HG02870 (cell line): ENCODE measurements around the gene SH3RF3.

Source experiments
- ATAC-seq: cut with Tn5 transposase; IDR thresholded peaks from one replicate; pipeline ENCODE4 v1.9.1; 2021; ENCODE audit warnings: mild to moderate bottlenecking, moderate library complexity; ENCODE audit not compliant: unreplicated experiment

SH3RF3 gene

DNA sequence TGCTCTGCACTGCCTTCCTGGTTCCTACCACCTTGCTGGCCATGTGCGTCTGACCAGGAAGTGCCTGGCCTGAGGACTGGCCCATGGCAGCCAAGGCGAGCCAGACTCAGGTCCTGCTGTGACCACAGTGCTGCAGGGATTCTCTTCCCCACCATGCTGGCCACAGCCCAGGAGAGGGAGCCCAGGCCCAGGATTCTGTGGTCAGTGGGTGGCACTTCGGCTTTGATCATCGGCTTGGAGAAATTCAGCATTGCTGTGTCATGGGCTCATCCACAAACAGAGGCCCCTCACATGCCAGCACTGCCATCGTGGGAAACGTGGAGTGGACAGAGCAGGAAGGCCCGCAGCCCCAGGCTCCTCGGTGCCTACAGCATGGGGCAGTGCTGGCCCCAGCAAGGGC lies 273.2 kb downstream of the SH3RF3 start:
- ATAC-seq = no peak

DNA sequence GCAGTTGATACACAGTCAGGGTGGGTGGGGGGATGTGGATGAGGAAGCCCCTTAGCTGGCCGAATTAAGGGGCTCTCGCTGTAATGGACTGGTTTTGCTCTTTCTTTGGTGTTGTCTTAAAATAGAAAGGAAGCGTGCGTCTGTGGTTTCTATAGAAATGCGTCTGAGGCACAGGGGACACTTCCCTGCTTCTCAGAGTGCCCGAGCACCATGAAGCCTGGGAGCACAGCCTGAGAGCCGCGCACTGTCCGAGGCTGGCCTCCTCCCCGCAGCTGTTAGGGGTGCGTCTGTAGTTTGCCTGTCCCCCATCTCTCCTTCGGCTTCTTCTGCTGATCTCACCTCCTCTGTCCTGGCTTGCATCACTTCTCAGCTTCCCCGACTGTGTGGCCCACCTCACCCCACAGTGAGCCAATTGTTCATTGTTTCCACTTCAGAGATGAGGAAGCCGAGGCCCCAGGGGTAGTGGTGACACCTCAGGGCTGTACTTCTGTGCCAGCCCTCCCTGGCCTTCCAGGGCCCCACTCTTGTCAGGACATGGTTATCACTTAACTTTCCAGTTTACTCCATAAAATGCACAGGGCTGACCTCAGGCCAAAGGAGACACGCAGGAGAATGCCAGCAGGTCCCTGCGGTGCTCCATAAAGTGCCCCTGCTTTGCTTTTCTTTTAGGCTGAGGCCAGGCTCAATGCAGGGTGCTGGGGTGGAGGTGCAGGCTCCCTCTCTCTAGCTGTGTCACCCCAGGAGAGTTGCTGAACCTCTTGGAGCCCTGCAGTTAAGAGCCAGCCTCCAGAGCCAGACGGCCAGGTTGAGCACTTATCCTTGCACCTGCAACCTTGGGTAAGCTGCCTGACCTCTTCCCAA lies 274.2 kb downstream of the SH3RF3 start:
- ATAC-seq = no peak

DNA sequence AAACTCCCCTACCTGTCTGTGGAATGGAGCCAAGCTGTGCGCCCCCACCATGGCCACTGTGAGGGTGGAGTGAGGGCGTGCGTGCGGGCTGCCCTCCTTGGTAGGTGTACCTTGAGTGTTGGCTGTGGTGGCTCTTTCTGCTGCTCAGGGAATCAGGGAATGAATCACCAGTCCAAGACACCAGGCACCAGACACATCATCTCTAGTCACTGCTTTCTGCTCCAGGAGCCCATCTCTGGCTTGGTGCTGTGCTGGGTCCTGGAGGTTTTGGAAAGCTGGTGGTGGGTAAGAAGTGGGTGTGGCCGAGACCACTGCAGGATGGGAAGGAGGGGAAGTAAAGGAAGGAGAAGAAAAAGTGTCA lies 274.8 kb downstream of the SH3RF3 start:
- ATAC-seq = no peak

DNA sequence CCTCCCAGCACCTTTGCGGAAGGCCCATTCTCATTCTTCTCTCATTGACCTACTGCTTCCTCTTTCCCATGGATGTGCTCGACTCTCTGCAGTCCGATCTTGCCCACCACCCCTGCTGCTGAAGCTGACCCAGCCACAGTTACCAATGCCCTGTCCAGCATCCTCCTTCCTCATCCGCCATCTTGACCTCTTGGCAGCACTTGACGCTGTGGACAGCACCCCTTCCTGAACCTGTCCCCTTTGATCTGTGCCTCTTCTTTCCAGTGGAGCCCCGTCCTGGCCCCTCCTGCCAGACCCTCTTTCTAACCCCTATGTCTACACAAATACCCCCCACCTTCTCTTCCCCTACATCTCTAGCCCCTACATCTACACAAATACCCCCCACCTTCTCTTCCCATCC lies 275.7 kb downstream of the SH3RF3 start:
- ATAC-seq = no peak

DNA sequence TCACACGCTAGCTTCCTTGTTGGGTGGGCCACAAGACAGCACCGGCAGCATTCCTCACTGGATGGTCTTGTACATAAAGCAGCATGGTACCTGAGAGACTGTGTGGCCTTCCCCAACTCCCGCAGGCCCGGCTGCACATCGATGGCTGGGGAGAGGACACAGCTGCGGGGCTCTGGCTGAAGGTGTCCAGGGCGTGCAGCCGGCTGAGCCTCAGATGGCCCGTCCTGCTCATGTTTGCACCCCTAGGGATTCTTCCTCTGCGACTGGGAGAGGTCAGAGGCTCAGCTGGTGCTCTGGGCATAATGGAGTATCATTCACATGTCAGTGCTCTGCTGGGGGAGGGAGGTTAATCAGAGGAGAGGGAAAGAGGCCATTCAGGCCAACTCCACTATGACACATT lies 276.9 kb downstream of the SH3RF3 start:
- no peak for ATAC-seq

DNA sequence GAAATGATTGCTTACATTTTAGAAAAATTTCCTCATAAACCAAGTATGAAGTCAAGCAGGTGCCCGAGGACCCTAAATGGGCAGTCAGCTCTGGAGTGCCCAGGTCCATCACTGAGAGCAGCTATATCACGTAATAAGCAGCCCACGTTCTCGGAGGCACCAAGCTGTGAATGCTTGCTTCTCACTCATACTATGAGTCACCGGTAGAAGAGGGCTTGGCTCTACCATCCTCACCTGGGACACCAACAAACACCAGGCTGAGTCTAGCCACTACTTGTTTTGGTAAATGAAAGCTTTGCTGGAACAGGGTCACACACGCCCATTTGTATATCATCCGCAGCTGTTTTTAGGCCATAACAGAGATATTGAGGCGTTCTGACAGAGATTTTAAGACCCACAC lies 277.3 kb downstream of the SH3RF3 start:
- no peak for ATAC-seq

DNA sequence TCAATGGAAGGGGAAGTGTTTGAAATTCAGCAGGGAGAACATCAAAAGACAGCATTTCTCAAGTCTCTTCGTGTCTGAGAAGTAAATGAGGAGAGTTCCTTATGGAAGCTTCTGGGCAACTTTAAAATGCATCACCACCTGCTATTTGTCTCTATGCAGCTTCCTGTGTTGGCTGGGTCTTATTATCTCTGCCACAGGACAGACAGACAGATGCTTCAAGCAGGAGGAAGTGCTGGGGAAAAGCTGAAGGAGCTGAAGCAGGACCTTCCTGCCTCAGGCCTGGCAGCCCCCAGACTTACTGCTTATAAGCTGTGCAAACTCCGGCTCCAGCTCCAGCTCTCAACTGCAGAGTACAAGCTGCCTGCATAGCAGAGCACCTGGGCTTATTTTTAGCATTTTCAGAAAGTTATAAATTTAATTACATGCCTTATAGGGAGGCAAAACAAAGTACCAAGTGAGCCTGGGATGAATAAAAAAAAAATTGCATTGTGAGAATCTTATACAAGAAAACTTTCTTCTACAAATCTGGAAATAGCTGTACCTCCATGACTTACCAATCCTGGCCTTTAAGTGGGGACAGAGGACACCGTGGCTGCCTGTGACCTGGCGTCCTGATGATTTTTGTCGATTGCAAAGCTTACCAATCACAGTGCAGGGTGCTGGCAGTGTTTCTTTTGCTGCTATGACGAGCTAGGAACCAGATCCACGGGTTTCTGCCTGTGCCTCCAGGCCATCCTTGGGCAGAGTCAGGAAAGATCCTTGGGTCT lies 278.5 kb downstream of the SH3RF3 start:
- no peak for ATAC-seq

DNA sequence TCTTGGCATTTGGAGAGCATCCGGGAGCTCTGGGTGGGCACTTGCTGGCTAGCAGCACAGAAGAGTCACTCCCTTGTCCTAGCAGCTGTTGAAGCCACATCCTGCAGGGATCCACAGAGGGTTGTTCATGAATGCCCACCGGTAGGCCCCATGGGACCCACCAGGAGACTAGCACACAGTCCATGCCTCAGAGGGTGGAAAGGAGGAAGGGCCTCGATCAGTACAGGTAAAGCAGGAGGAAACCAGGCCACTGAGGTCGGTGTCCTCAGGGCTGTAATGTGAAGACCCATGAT lies 279.0 kb downstream of the SH3RF3 start:
- ATAC-seq = no peak

DNA sequence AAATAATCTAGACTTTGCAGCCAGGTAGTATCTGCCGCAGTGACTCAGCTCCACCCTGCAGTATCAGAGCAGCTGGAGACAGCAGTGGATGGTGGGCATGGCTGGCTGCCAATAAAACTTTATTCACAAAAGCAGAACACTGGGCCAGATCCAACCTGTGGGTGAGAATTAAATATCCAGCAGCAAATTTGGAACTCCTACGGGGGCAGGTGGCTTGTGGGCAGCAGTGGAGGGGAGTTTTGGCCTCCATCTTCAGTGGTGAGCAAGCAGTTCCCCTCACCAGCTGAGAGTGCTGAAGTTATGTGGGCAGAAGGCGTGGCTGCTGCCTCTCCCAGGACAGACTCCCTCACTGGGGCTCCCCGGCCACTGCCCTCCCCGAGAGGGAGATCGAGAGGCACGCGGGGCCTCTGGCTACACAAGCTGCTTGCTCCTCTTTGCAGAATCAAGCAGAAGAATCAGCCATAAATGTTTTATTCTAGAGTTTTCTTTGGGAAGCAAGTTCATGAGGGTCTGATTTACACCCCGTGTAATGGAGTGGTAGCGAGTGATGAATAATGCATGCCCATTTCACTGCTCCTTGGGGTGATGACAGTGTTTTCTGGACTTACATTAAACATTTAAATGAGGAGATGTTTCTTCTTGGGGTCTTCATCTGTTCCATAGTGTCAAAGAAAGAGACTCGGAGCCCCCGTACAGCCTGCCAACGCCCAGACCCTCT lies 280.5 kb downstream of the SH3RF3 start:
- no peak for ATAC-seq

DNA sequence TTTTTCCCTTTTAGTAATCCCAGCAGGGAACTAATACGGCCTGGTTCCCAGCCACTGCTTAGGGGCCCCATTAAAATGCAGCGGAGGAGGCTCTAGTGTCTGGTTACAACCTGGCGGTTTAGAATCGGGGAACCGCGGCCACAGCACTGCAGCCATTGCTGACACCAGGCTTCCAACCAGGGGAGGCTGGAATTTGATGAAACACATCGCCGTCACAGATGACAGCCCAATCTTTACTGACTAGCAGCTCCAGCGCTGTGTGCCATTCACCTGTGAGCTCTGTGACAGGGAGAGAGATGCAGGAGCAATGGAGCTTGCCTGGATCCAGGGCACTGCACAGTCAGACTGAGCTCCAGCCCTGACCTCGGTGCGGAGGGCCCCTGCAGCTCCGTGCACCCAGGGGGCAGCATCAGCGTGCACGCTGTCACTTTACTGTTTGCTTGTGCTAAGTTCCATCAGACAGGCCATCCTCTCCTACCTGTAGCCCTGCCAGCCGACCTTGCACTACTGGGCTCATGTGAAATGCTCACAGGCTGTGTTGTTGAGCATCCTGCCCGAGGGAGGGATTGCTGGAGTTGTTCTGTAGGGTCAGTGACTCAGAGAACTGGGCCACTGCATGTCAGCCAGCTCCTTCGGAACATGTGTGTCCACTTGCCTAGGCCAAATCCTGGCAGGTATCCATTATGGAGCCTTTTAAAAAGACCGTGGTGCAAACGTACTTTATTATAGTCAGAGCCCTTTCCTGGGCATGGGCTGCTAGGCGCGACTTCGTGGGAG lies 281.2 kb downstream of the SH3RF3 start:
- no peak for ATAC-seq

DNA sequence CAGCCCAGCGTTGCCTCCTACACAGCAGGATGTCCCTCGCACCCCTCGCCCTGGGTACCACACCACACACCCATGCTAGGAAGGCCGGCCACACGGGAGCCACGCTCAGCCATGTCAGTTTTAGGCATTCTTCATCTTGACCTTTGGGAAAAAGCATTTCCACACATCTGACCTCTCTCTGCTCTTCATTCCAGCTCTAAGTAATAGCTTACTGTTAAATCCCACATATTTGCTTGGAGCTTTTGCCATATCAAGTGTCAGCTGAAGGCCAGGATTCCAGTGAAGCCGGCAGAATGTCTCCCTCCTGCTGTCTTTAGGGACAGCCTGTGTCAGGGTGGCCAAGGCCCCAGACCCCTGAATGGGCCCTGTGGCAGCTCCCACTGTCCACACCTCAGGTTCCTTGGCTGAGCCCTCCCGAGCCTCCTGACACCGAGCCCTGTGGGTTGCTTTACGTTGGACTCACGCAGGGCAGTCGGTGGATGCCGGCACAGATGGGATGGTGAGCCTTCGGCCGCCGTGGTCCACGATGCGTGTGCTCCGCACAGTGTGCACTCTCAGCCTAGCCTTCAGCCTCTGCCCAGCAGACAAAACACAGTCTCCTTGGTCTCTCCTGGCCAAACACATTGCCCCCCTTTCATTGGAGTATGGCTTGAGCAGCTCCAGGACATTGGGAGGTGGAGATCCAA lies 282.8 kb downstream of the SH3RF3 start:
- ATAC-seq = no peak

DNA sequence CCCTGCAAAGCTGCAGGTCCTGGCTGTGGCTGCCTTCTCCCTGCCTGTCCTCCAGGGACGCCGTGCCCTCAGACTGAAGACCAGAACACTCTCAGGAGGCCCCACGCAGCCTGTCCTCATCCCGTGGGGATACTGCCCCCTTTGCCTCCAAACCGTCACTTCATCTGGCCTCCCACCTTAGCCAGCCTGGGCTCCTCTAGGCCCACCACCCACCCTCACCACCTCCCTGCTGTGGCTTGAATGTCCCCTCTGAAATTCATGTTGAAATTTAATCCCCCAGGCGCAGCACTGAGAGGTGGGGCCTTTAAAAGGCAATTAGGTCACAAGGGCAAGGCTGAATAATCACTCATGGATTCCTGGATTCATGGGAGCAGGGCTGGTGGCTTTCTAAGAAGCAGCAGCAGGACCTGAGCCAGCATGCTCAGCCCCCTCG lies 286.6 kb downstream of the SH3RF3 start:
- no peak for ATAC-seq

DNA sequence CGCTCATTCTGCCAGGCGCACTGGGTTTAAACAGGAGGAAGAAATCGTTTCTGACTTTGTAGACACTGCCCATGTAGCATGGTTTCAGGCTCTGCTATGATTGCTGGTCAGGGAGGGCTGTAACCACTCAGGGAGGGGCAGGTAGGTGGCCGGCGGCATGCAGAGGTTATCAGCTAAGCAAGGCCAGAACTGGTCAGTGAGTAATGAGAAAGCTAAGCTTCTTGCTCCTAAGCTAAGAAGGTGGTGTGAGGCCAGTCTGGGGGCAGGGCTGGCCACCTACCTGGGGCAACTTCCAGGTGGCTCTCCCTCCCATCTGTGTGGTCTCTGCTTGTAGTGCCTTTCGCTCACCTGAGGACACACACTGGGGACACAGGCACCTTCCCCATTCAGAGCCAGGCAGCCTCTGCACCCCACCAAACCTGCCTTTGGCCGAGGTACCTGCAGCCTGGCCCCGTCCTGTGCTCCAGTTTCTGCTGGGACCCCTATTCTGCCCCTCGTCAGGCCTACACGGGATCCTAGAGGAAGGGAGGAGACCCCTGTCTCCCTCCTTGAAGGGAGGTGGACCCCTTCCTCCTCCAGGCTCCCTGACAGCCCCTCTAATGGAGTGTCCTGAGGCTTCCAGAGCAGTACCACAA lies 288.8 kb downstream of the SH3RF3 start:
- no peak for ATAC-seq

DNA sequence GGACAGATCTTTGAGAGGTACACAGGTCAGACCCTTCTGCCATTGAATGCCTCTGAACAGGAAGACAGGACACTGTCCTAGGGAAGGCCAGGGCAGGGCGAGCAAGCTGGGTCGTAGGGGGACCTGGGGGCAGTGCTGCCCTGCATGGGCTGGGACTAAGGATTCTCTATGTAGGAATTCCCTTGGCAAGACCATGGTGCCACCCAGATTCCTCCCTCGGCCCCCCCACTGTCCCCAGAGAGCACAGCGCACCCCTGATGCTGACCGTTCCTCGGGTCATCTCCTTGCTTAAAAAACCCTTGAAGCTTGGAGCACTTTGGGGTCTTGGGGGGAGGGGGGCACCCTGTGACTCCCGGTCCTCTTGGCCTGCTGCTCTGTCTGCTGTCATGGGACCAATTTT lies 289.7 kb downstream of the SH3RF3 start:
- ATAC-seq = no peak

DNA sequence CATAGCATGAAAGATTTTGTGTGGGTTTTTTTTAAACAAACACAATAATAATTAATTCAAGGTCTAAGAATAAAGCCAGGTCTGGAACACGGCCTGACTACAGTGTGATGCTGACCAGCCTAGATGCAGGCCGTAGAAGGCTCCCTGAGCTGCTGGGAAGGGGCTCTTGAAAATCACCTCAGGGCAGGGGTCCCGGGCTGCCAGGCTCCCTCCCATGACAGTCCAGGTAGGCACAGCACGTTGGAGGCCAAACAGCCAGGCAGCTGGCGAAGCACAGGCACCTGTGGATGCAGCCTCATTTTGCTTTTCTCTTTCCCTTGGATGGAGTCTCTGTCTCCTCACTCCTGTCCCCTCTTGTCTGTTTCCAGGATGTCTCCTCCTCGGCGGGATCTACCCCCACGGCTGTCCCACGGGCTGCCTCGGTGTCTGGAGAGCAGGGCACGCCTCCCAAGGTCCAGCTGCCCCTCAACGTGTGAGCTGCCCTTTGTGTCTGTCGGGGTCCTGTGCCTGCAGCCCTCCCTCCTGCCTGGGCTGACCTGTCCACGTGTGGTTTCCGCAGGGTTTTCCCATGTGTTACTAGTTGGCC lies 290.3 kb downstream of the SH3RF3 start:
- ATAC-seq = no peak

DNA sequence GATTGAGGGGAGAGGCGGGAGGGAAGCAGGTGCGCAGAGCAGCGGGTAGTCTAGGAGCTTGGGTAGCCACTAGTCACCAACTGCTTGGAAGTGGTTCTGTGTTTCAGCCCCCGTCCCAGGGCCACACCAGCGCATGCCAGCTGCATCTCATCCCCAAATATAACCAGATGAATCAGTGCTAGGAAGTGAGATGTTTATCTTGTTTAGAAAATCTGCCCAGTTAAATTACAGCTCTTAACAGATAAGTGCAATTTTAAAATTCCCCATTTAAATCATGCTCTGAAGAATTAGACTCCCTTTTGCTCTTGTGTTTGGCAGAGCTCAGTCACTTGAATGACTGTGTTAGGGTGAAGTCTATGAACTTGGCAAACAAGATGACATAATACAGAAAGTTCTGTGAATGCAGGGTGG lies 291.0 kb downstream of the SH3RF3 start:
- no peak for ATAC-seq

DNA sequence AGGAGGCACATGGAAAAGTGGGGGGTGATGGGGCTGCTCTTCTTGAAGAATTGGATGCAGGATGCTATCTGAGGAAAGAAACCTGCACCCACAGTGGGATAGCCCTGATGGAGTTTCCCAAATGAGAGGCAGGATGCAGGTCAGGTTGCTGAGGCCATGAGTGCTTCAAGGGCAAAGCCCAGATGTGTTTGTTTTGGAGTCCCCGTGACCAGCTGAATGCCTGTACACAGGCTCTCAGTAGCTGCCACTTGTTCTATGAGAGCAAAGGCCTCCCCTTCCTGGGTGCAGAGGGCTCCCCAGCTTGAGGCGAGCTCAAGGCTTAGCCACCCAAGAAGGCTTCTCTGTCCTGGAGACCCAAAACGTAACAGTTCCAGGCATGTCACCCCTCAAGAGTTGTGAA lies 292.1 kb downstream of the SH3RF3 start:
- ATAC-seq = no peak

DNA sequence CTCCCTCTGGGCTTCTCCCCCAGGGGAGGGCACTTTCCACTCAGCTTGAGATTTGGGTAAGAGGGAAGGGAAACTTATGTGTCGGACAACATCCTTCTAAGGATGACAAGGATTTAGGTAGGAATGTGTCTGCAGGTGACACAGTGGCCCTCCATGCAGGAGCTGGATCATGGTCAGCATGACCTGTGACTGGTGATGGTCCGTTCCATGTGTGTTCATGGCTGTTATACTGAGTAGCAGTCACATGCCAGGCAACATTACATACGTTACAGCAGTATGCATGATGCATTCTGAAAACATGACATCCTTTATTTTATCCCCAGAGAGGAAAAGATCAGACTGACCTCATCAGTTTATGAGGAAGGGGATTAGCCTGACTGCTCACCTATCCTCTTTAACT lies 292.6 kb downstream of the SH3RF3 start:
- no peak for ATAC-seq

DNA sequence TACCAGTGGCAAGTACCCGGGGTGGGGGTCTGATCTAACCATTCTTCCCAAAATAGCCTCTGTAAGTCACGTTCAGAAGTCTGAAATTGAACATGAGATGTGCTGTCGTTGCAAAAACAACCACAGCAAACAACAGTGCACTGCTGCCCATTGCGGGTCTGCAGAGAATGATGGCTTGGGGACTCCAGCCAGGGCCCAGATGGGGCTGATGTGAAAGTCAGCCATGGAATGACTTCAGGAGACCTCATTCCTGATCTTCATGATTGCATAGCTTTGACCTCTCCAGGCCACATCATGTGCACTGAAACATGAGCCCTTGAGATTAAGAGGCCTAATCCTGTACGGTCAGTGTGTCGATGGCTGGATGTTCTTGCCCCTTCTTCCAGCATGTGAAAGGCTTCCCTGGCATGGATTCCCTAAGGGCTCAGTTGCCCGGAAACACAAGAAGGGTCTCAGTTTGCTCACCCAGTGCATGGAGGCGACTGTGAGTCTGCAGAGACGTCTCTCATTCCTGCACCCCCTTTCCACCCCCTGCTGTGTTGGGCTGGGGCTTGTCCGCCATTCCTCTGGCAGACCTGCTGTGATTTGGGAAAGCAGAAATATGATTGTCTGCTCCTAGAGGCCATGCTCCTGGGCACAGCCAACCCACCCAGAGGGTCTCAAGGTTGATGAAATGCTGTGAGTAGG lies 293.2 kb downstream of the SH3RF3 start:
- ATAC-seq = no peak
